ENCODE measurements around the gene SIPA1L3.

GRCh38 chr19:38223617-38224013 is 316.6 kb downstream of the SIPA1L3 start:
- no peak for TF ChIP-seq SUZ12 (IDR thresholded peaks at IDR 0.05; ENCODE audit: extremely low read depth, insufficient read depth, insufficient read length)
- no peak for TF ChIP-seq YY1 (IDR thresholded peaks at IDR 0.05; ENCODE audit: insufficient read depth, insufficient read length)
